Mesendoderm (in vitro differentiated cells): ENCODE measurements around the gene CLSTN2.
A peak's percentile ranks its signal among the peaks of the same experiment; 100 is the strongest.

Source experiments
- DNase-seq: peaks from one replicate; pipeline ENCODE4 v3.0.0; 2013
- H2AK5ac ChIP-seq: 2 replicates; pipeline ENCODE4 v1.6.1; 2013; ENCODE audit warnings: low read length, inconsistent platforms
- H2BK120ac ChIP-seq: 2 replicates; pipeline ENCODE4 v1.6.1; 2013; ENCODE audit warnings: low read depth, mild to moderate bottlenecking, low read length, moderate library complexity, mixed read lengths
- H2BK15ac ChIP-seq: replicated peaks from 2 replicates; pipeline ENCODE4 v1.6.1; 2013; ENCODE audit warnings: low read depth, mild to moderate bottlenecking, moderate library complexity
- H2BK5ac ChIP-seq: 2 replicates; pipeline ENCODE4 v1.6.1; 2013; ENCODE audit warnings: low read length, inconsistent platforms
- H3K18ac ChIP-seq: 2 replicates; pipeline ENCODE4 v1.6.1; 2013; ENCODE audit warnings: mild to moderate bottlenecking, low read length, mixed read lengths
- H3K23ac ChIP-seq: one replicate; pipeline ENCODE4 v1.6.1; 2013; ENCODE audit warnings: low read length
- H3K27ac ChIP-seq: 2 replicates; pipeline ENCODE4 v1.5.1; 2013; ENCODE audit warnings: low read depth, mild to moderate bottlenecking, inconsistent platforms, low read length, moderate library complexity
- H3K27me3 ChIP-seq: 2 replicates; pipeline ENCODE4 v1.6.1; 2013; ENCODE audit warnings: low read length, control low read depth, mild to moderate bottlenecking, inconsistent platforms; ENCODE audit not compliant: insufficient read depth, poor library complexity
- H3K36me3 ChIP-seq: 2 replicates; pipeline ENCODE4 v1.6.1; 2013; ENCODE audit warnings: low read length, inconsistent platforms; ENCODE audit not compliant: control insufficient read depth, insufficient read depth
- H3K4ac ChIP-seq: one replicate; pipeline ENCODE4 v1.6.1; 2013; ENCODE audit warnings: low read depth, mild to moderate bottlenecking, low read length, moderate library complexity
- H3K4me1 ChIP-seq: 2 replicates; pipeline ENCODE4 v1.6.1; 2013; ENCODE audit warnings: low read depth, low read length, inconsistent platforms; ENCODE audit not compliant: control insufficient read depth
- H3K4me2 ChIP-seq: 2 replicates; pipeline ENCODE4 v1.6.1; 2013; ENCODE audit warnings: low read length
- H3K4me3 ChIP-seq: 2 replicates; pipeline ENCODE4 v1.5.1; 2013; ENCODE audit warnings: mild to moderate bottlenecking, low read length
- H3K56ac ChIP-seq: one replicate; pipeline ENCODE4 v1.6.1; 2013; ENCODE audit warnings: low read length
- H3K79me1 ChIP-seq: 2 replicates; pipeline ENCODE4 v1.6.1; 2013; ENCODE audit warnings: low read length, inconsistent platforms
- H3K79me2 ChIP-seq: 2 replicates; pipeline ENCODE4 v1.6.1; 2013; ENCODE audit warnings: mild to moderate bottlenecking, low read length; ENCODE audit not compliant: control insufficient read depth, insufficient read depth
- H3K9ac ChIP-seq: 2 replicates; pipeline ENCODE4 v1.6.1; 2013; ENCODE audit warnings: low read length, inconsistent platforms
- H4K5ac ChIP-seq: one replicate; pipeline ENCODE4 v1.6.1; 2013; ENCODE audit warnings: low read length
- H4K8ac ChIP-seq: one replicate; pipeline ENCODE4 v1.6.1; 2013; ENCODE audit warnings: low read depth, mild to moderate bottlenecking, control low read depth, low read length, moderate library complexity
- WGBS: extraction: QIAGEN DNeasy Blood & Tissue Kit; methylation state at CpG from one replicate; pipeline ENCODE4 v1.1.7; 2013; ENCODE audit warnings: low lambda C conversion rate, missing lambda C conversion rate; ENCODE audit not compliant: insufficient coverage; ENCODE audit errors: extremely low coverage; 5-methylcytosine and 5-hydroxymethylcytosine counted together

The CLSTN2 gene

DNA sequence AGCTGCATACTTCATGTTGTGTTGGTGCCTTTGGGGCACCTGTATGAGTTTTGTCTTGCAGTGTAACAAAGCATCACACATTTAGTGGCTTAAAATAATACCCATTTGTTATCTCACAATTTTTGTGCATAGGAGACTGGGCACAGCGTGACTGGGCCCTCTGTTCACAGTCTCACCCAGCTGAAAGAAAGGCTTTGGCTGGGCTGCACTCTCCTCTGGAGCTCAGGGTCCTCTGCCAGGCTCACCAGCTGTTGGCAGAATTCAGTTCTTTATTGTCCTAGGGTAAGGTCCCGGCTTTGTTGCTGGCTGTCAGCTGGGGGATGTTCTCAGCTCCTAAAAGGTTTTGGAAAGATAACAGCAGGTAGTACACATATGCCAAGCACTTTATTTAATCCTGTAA lies 263.3 kb downstream of the CLSTN2 start:
- Histone ChIP-seq H3K4me1 (peaks cover 8% of the 10 kb centered on the region), H2AK5ac (no peak overlapping the region), H3K4ac (no peak overlapping the region), H3K18ac (no peak overlapping the region), H3K79me1 (no peaks in the 10 kb centered on the region), H2BK5ac (no peak overlapping the region), H4K8ac (no peak overlapping the region), H4K5ac (no peak overlapping the region), H2BK120ac (no peak overlapping the region), H3K9ac (no peak overlapping the region), H3K4me3 (no peak overlapping the region), H3K27me3 (no peaks in the 10 kb centered on the region), H3K79me2 (no peaks in the 10 kb centered on the region), H3K4me2 (no peak overlapping the region), H2BK15ac (no peak overlapping the region), H3K36me3 (no peaks in the 10 kb centered on the region), H3K27ac (no peak overlapping the region), H3K56ac (no peak overlapping the region), H3K23ac (no peak overlapping the region)
- WGBS, result no CpG with 5 or more reads among the region's 2 CpGs
- no peak for DNase-seq

DNA sequence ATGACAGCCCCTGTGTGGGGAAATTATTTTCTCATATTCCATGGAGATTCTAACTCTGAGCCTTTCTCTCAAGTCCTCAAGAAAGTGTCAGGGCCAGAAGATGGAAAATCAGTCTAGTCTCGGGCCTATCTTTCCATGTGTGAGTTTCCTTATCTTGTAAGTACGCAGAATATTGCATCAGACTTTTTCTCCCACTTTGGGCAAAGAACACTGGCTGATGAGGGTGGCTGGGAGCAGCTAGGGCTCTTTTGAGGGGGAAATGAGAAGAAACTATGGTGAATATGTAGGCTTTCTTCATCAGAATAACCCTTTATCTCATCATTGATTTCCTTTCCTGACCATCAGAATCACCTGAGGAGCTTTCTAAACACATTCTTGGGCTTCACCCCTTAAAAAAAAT lies 264.0 kb downstream of the CLSTN2 start:
- DNase-seq, result no peak
- Histone ChIP-seq H3K4ac (no peak overlapping the region), H4K5ac (no peak overlapping the region), H3K36me3 (no peaks in the 10 kb centered on the region), H3K79me2 (no peaks in the 10 kb centered on the region), H3K27ac (no peak overlapping the region), H3K9ac (no peak overlapping the region), H3K4me3 (no peak overlapping the region), H3K56ac (no peak overlapping the region), H2BK5ac (no peak overlapping the region), H4K8ac (no peak overlapping the region), H3K4me2 (no peak overlapping the region), H2AK5ac (no peak overlapping the region), H3K23ac (no peak overlapping the region), H3K27me3 (no peaks in the 10 kb centered on the region), H3K18ac (no peak overlapping the region), H2BK120ac (no peak overlapping the region), H2BK15ac (no peak overlapping the region), H3K4me1 (peaks cover 11% of the 10 kb centered on the region), H3K79me1 (no peaks in the 10 kb centered on the region)
- no CpG with 5 or more reads among the region's 2 CpGs for WGBS

DNA sequence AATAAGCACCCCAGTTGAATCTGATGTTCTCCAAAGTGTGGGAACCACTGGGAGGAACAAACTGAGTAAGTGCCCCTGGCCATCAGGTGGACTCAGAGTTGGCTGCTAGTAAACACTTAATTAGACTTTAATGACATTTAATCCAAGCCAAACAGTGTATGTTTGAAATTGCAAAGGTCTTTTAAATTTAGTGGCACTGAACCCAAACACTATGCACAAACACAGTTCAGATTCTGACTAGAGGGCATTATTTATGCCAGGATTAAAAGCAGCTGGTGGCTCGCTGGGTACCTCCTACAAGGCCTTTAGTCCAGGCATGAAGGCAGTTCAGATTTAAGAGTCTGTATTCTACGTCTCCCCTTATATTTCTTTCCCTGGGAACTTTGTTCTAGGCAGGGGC lies 264.8 kb downstream of the CLSTN2 start:
- Histone ChIP-seq H3K36me3 (no peaks in the 10 kb centered on the region), H4K8ac (no peak overlapping the region), H3K56ac (no peak overlapping the region), H3K79me1 (no peaks in the 10 kb centered on the region), H2AK5ac (no peak overlapping the region), H3K27ac (no peak overlapping the region), H3K4ac (no peak overlapping the region), H3K4me2 (no peak overlapping the region), H3K23ac (no peak overlapping the region), H3K4me3 (no peak overlapping the region), H3K79me2 (no peaks in the 10 kb centered on the region), H3K27me3 (no peaks in the 10 kb centered on the region), H2BK15ac (no peak overlapping the region), H3K4me1 (peaks cover 14% of the 10 kb centered on the region), H2BK5ac (no peak overlapping the region), H3K18ac (no peak overlapping the region), H3K9ac (no peak overlapping the region), H2BK120ac (no peak overlapping the region), H4K5ac (no peak overlapping the region)
- DNase-seq, result no peak
- no CpG with 5 or more reads among the region's 2 CpGs for WGBS

DNA sequence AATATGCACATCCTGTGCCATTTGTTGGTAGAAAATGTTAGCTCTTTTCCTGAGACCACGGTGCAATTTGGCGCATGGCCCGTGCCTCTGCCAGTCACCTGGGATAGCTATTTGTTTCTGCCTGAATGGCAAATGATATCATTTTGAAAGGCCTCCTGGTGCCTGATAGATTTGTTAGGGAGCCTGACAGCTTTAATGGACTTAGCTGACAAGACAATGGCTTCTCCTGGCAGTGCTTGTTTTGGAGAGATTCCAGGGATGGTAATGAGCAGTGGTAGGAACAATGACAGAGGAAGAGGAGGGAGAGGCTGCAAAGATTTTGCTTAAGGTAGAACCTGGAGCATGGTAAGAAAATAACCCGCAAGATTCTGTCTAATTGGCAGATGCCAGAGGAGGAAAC lies 268.5 kb downstream of the CLSTN2 start:
- Histone ChIP-seq H3K56ac (no peak overlapping the region), H3K36me3 (no peaks in the 10 kb centered on the region), H3K4me1 (peaks cover 21% of the 10 kb centered on the region), H3K18ac (no peak overlapping the region), H2BK5ac (no peak overlapping the region), H3K79me2 (no peaks in the 10 kb centered on the region), H4K5ac (no peak overlapping the region), H3K23ac (no peak overlapping the region), H3K27me3 (no peaks in the 10 kb centered on the region), H3K79me1 (no peaks in the 10 kb centered on the region), H3K9ac (no peak overlapping the region), H3K27ac (peak overlapping the region; percentile 66), H2BK15ac (no peak overlapping the region), H4K8ac (no peak overlapping the region), H3K4ac (no peak overlapping the region), H3K4me2 (no peak overlapping the region), H3K4me3 (no peak overlapping the region), H2BK120ac (no peak overlapping the region), H2AK5ac (no peak overlapping the region)
- no CpG with 5 or more reads among the region's 4 CpGs for WGBS
- peak; percentile 70 for DNase-seq

DNA sequence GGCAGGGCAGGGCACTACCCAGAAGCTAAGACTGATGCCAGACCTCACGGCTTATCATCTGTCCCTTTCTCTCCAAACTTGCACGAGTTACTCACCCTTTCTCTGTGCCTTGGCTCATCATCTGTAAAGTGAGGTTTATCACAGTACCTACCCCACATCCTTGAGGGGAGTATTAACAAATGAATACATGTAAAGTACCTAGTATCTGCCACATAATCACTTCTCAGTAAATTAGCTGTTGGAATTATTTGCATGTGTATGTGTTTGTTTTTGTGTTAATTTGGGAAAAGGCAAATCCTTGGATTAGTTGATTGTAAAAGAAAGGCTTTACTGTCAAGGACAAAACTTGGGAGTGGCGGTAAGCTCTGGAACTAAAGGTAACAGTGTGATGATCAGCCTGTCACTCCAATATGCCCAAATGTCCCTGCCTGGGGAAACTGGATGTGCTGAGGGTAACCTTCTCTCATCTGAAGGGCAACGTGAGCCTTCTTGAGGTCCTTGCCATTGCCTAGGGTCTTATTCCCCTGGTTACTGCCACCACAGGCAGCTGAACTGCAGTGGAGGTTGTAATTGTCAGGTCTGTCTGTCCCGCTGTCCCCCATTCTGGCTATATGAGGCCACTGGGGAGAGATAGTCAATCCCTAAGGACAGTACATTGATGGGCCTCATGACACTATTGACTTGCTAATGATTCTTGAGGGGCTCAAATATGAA lies 269.4 kb downstream of the CLSTN2 start:
- H3K27me3 ChIP-seq, result no peaks in the 10 kb centered on the region
- DNase-seq, result peak; percentile 15
- H3K27ac ChIP-seq, result peak overlapping the region; percentile 16
- H4K5ac ChIP-seq, result no peak overlapping the region
- H3K4me2 ChIP-seq, result no peak overlapping the region
- no peak overlapping the region for H3K4me3 ChIP-seq
- H3K23ac ChIP-seq, result no peak overlapping the region
- no peak overlapping the region for H3K18ac ChIP-seq
- no CpG with 5 or more reads among the region's 5 CpGs for WGBS
- H3K79me1 ChIP-seq, result no peaks in the 10 kb centered on the region
- no peak overlapping the region for H2BK120ac ChIP-seq
- no peak overlapping the region for H3K9ac ChIP-seq
- no peak overlapping the region for H2AK5ac ChIP-seq
- H3K56ac ChIP-seq, result no peak overlapping the region
- H3K36me3 ChIP-seq, result no peaks in the 10 kb centered on the region
- H4K8ac ChIP-seq, result no peak overlapping the region
- H3K4me1 ChIP-seq, result peaks cover 21% of the 10 kb centered on the region
- H3K4ac ChIP-seq, result no peak overlapping the region
- no peak overlapping the region for H2BK5ac ChIP-seq
- H2BK15ac ChIP-seq, result no peak overlapping the region
- H3K79me2 ChIP-seq, result no peaks in the 10 kb centered on the region

DNA sequence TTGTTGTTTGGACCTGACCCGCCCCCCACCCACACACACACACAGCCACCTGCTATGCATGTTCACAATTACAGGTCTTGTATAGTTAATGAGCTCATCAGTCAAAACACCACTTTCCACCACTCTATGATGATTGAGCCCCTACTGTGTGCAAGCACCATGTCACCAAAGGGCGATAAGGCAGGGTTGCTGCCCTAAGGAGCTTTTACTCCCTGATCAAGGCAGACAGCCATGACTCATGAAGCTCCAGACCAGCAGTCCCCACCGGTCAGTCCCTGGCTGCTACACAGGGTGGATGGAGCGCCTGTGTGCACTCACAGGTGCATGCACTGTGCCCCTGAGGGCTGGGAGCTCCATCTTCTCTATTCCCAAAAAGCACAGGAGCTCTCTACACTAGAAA lies 270.6 kb downstream of the CLSTN2 start:
- Histone ChIP-seq H4K8ac (no peak overlapping the region), H3K4ac (peak overlapping the region; percentile 26), H2BK5ac (peak overlapping the region; percentile 47), H4K5ac (no peak overlapping the region), H3K79me1 (no peaks in the 10 kb centered on the region), H3K36me3 (no peaks in the 10 kb centered on the region), H2AK5ac (no peak overlapping the region), H2BK120ac (no peak overlapping the region), H3K27me3 (no peaks in the 10 kb centered on the region), H3K18ac (no peak overlapping the region), H3K23ac (no peak overlapping the region), H3K56ac (no peak overlapping the region), H3K4me1 (peaks cover 21% of the 10 kb centered on the region), H3K27ac (peak overlapping the region; percentile 73), H2BK15ac (no peak overlapping the region), H3K4me3 (no peak overlapping the region), H3K79me2 (no peaks in the 10 kb centered on the region), H3K9ac (no peak overlapping the region), H3K4me2 (no peak overlapping the region)
- DNase-seq, result peak; percentile 66
- WGBS, result no CpG with 5 or more reads among the region's 4 CpGs
